HG02885 (cell line): ENCODE results near the gene PCAT7.

Source experiments
- ATAC-seq: cut with Tn5 transposase; IDR thresholded peaks from one replicate; pipeline ENCODE4 v1.9.1; 2021; ENCODE audit warnings: mild to moderate bottlenecking; ENCODE audit not compliant: unreplicated experiment, poor library complexity

PCAT7 gene

GRCh38 chr9:94600715-94601114 is 45.8 kb downstream of the PCAT7 start:
- ATAC-seq, result no peak

DNA sequence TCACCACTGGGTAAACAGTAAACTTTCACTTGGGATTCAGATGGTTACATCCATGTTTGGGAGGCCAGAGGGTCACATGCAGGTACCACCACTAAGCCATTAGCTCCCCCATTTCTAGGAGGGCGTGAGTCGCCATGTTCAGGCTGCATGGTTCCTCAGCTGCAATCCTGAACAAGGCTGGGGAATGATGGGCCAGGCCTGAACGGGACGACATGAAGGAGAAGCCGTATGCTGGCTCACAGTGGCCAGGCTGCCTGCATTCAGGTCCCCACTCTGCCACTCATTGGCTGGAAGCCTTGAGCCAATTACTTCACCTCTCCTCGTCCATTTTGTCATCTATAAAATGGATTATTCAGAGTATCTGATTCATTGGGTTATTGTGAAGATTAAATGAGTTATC is 47.8 kb downstream of the PCAT7 start:
- ATAC-seq, result no peak

- ATAC-seq, result peak; percentile 82
Observed at GRCh38 chr9:94603259-94604160, 48.6 kb downstream of the PCAT7 start.

- no peak for ATAC-seq
Observed at GRCh38 chr9:94606646-94607422, 52.0 kb downstream of the PCAT7 start.

GRCh38 chr9:94607423-94607691 is 52.5 kb downstream of the PCAT7 start:
- no peak for ATAC-seq

DNA sequence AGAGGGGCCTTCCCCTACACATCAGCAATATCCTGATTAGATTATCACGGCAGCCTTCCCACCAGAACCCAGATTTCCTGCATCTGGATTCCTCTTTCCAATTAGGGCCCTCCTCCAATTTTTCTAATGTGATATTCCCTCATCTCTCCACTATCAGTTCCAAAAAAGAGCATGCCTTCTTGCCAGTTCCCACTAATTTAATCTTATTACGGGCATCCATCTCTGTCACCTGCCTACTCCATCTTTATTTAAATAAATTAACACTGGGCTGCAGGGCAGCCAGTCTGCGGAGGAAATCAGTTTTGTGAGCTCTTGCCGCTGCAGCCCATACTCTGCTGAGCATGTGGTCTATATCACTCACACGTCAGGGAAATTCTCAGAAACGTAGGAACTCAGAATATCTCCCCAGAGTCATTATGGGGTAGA is 55.3 kb downstream of the PCAT7 start:
- no peak for ATAC-seq

GRCh38 chr9:94611638-94612068 is 56.8 kb downstream of the PCAT7 start:
- ATAC-seq, result no peak

DNA sequence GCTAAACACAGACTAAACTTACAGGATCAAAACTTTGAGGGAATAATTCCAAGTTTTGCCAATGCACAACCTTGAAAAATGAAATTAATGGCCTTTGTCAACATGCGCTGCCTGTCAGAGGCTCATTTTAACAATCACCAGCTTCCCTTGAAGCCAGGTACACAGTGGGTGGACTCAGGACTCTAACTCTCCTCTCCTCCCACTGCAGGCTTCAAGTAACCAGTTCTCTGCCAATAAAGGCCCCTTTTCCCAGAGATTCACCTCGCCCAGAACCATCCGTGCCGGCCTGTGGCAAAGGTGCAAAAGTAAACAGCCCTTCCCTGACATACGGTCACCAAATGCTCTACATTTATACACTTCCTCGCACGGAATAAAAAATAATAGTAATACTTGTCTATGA is 57.2 kb downstream of the PCAT7 start:
- no peak for ATAC-seq

DNA sequence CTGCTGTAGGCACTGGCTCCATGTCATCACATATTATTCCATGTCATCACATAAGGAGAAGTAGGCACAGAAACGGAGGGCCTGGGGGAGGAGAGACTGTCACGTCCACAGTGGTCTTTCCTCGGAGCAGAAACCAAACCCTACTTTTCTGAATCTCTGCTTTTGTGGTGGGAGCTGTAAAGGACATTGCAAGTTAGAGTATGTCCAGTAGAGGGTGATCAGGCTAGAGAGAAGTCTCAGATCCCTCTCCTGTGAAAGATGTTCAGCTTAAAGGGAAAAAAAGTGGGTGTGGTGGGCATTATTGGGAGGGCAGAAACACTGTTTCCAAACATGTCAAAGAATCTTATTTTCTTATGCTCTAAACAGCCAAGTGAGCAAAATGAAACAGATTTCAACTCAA is 58.1 kb downstream of the PCAT7 start:
- ATAC-seq, result no peak

GRCh38 chr9:94619026-94619425 is 64.1 kb downstream of the PCAT7 start:
- no peak for ATAC-seq
